Breast epithelium (tissue), 3 donors: ENCODE results near the gene CHDH.

Experiments
- CTCF ChIP-seq, 3 donors: fragments of 450-650 bp; IDR thresholded peaks; one replicate each; pipeline ENCODE4 v1.5.1; 2016 to 2017; ENCODE audit warnings: antibody characterized with exemption in 3 of 3, mild to moderate bottlenecking in 3 of 3, moderate library complexity in 3 of 3
- POLR2A ChIP-seq: fragments of 450-650 bp; IDR thresholded peaks from one replicate; pipeline ENCODE4 v1.6.1; 2016; ENCODE audit warnings: antibody characterized with exemption, mild to moderate bottlenecking, moderate library complexity
- POLR2AphosphoS5 ChIP-seq, 3 donors: sonication (generic); formaldehyde crosslinking; IDR thresholded peaks; one replicate each; pipeline ENCODE4 v1.6.1; 2017; ENCODE audit warnings: antibody characterized with exemption in 3 of 3

- TF ChIP-seq CTCF (IDR thresholded peaks at IDR 0.05) (no peak), POLR2AphosphoS5 (IDR thresholded peaks at IDR 0.05) (no peak), POLR2A (no peak)
These were observed 44.9 kb downstream of the CHDH start for GRCh38 chr3:53801319-53801718.
